GM21786 (cell line): Measurements from ENCODE around the gene CLSTN2.

Source experiments
- ATAC-seq: cut with Tn5 transposase; IDR thresholded peaks from one replicate; pipeline ENCODE4 v1.9.1; 2021; ENCODE audit not compliant: unreplicated experiment

The CLSTN2 gene

DNA sequence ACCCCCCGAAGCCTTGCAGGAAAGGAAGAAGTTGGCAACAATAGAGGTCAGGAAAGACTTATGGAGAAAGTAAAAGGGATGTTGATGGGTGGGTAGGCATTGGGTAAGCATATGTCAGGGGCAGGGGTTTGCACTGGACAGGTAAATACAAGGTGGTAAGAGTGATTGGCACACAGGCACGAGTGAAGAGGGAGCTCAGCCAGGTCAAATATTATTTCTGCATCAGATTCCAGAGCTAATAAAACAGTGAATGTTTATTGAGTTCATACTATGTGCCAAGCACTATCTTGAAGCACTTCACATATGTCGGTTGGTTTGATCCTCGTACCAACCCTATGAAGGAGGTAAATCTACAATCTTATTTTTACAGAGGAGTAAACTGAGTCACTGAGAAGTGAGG is 6.6 kb downstream of the CLSTN2 start:
- ATAC-seq: no peak

DNA sequence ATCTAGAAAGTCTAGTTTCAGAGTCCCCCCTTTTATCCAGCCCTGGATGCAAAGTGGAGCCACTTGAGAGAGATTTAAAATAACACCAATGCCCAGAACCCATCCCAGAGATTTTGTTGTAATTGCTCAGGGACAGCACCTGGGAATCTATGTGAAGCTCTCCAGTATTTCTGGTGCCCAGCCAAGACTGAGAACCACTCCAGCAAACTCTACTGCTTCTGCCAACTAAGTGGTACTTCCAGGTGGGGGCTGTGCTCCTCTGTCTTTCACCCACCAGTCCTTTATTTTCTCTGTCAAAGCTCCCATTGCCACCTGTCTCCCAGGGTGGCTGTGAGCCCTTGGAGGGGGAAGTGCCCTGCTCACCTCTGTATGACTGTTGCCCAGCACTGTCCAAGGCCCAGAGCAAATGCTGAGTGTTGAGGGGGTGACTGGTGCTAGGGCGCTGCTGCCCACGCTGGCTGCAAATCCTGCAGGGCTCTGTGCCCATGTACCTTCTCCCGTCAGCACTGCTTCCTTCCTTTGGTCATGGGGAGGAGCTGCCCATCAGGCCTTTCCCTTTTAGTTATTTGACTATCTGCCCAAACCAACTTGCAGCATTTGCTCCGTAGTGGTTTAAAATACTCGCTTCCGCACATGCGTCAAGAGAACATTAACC is 9.4 kb downstream of the CLSTN2 start:
- ATAC-seq: no peak

DNA sequence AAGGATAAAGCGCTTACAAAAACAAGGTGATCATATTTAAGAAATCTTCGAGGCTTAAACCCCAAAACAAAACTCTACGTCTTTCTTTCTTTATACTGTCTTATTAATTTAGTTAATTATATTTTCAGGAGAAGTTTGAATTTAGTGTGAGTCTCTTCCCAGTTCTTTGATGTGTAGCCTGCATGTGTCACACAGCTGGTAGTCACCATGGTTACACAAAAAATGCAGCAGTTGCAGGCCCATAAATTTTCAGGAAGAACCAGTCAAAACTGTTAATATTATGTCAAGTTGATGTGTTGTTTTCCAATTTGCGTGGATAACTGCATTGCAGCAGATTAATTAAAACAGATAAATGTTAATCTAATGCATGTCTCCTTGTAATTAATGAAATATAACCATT is 10.4 kb downstream of the CLSTN2 start:
- ATAC-seq: no peak

DNA sequence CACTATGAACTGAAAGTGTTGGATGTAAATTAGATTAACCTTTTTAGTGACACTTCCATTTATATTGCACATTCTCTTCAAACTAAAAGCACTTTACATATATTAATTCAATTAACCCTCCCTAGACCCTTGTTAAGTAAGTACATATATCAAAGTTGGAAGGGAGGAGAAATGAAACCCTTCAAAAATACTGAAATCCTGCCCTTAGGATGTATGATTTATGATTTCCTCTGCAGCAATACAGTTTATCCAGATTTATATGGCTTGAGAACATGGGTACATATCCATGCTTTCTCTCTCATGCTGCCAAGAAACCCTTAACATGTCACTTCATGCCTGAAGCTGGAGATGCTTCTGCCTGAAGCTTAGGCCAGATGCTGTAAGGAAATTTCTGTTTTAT is 11.0 kb downstream of the CLSTN2 start:
- ATAC-seq: no peak

DNA sequence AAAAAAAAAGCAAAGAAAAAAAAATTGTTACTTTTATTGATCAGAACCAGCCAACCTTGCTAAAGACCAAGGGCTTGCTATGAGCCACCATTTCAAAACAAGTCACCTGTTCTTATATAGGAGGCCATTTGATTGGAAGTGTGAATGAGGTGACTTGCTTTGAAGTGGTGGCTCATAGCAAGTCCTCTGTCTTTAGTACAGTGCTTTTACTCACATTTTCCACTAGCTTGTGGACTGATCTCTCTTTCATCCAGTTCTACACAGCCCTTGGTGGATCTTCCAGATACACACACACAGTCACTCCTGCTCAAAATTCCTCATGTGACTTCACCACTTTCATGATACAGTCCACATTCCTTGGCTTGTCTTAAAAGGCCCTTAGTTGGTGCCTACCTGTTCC is 13.5 kb downstream of the CLSTN2 start:
- no peak for ATAC-seq

DNA sequence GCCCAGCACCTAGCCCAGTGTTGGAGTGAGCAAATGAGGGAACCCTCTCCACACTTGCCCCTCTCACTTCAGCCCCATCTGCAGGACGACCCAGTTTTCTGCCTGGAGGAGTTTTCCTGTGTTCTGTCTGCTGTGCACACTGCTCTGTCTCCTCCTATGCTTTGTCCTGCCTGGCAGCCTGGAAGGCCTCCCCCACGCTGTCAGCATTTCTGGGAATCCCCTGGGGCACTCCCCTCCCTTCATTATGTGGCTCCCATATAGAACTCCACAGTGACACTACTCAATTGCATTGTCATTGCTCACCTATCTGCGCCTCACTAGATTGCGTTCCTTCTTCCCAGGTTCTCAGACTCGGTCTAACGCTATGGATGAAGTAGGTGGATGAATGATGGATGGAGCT is 13.9 kb downstream of the CLSTN2 start:
- no peak for ATAC-seq

DNA sequence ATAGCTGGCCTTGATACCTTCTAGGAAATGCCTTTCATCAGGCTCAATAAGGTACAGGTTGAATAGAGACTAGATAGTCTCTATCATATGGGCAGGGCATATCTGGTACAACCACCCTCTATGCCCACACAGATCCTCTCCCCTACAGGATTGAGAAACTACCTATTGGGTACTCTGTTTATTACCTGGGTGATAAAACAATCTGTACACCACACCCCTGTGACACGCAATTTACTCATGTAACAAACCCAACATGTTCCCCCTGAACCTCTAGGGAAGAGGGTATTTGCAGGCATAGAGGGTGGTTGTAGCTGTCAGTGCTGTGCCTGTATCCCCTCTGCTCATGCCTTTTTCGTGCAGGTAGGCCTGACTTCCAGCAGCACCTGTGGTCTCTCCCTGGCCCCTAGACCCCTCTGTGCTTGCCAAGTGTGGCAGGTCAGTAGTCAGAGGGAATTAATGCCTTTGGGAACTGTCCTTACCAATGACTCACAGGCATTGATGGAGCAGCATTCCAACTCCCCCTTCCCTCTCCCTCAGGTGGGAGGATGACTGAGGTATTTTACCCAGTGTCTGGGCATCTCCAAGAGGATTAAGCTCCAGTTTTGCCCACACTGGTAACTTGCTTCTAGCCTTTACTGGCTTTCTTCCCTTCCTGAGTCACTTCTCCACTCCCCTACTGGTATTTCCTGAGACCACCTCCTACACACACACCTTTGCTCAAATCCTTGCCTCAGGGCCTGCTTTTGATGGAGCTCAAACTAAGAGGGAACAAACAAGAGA is 18.3 kb downstream of the CLSTN2 start:
- no peak for ATAC-seq

DNA sequence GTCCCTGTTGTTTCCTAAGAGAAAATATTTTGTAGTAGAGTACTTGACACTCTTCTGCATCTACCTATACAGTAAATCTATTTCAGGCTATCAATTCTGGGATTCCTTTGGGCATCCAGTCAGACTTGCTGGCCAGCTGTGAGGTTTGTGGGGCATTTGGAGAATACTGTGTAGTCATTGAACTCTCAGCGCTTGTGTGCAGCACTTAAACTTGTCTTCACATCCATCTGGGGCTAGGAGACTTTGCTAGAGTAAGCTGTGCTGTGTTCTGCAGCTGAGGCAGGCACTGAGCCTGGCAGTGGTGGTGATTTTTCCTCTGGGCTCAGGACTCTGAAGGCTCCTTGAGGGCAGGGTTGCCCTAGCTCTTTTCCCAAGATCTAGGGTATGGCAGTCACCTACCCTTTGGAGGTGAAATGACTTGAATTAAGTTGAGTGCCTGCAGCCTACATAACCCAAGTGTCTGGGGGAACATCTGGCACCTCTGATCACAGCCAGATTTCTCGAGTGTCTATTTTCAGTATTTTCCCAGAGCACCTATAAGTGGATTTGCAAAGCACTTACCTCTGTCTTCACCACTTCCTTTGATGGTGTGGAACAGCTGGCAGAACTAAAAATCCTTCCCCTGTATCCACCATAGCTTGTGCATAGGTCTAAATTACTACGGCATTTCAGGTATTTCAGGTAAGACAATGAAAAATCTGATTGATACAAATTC is 19.3 kb downstream of the CLSTN2 start:
- no peak for ATAC-seq

DNA sequence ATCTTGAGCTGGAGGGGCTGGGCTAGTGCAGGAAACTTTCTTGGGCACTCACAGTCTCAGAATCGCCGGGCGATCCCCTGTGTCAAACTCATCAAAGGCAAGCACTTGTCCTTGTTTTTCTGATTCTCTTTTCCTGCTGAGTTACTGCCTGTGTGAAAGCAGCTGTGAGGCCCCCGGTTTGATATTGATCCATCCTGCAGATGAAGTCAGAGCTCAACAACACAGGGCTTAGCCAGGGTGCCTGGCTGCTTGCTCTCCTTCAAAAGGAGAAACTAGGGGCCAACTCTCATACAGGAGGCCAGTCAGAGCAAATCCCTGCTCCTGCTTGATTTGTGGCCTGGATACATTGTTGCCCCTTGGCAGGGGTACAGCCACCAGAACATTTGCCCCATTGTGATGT is 22.9 kb downstream of the CLSTN2 start:
- no peak for ATAC-seq

DNA sequence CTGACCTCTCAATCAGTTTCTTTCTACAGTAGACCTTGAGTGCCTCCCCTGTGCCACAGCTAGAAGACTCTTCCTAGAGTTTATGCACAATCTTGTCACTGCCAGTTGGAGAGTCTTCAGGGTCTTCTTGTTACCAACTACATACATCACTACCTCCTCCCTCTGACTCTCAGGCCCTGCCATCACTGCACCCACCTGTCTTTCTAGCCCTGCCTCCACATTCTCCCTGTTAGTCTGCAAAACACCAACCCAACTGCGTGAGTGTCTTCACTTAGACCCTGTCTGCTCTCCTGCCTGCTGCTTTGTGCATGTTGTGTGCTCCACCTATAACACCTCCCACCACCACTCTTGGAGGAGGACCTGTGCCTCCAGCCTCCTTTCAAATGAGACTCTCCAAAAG is 34.4 kb downstream of the CLSTN2 start:
- no peak for ATAC-seq

DNA sequence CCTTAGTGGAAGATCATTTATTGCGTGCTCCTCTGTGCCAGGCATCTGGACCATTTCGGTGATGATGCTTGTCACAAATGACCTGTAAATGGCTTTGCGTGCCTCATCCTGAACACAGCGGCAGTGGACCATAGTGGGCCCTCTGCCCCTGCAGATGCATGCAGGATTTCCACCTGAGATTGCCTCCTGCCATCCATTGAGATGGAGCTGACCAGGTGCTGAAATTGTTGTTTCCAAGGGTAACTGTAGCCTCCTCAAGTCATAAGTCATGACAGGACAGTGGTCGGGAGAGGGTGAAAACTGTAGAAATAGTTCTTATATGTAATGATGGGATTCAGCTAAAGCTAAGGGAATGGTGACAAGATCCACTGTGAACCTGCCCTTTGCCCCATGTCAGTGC is 35.5 kb downstream of the CLSTN2 start:
- no peak for ATAC-seq

DNA sequence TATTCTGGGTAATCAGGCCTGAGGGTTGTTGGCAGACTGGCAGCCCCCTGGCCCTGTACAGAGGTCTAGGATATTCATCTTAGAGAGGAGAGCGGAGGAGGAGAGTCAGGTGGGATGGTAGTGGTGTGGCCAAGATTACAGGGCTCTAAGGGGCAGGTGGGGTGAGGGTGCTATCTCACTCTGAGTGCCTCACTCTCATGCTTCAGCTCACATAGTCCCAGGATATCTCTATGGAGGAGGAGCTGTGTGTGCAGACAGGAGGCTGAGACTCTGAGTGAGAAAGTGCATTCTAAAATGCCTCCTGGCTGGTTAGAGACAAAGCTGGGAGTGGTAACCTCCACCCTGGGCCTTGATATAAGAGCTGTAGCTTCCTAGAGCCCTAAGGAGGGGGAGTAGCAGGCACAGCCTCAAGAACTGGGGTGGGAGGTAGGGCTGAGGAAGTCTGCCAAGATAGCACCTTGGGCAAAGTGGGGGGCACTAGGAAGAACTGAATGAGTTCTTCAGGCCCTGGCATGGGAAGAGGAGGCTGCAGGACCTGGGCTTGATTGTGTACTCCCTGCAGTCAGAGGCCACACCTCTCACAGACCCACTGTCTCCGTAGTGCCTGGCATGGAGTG is 39.9 kb downstream of the CLSTN2 start:
- no peak for ATAC-seq

DNA sequence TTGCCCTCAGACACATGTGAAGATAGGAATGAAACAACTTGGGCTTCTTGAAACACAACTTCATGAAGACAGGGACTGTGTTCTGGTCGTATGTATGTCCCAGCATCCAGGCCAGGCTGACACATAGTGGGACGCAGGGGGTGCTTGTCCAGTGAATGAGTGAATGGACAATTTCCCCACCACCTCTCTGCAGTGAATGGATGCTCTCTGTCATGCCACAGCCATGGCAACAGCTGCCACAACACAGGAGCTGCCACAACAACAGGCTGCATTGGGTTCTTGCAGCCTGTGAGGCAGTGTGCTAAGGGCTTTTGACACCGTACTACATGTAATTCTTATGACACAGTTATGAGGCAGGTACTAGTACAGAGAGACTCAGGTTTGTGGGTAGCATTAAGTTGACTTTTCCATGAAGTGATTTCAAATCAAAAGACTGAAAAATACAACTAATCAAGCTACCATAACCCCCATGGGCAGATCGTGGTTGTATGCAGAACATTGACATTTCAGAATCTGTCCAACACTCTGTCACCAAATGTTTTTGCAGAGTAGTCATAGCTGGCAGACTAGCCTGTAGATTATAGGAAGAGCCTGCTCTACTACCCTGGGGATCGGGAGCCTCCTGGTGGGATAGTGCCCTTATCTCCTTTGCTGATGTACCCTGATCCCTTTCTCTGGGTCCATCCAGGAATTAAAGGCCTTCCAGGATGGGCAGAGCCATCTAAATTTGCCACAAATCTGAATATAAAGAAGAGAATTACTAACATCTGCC is 40.8 kb downstream of the CLSTN2 start:
- ATAC-seq: no peak

DNA sequence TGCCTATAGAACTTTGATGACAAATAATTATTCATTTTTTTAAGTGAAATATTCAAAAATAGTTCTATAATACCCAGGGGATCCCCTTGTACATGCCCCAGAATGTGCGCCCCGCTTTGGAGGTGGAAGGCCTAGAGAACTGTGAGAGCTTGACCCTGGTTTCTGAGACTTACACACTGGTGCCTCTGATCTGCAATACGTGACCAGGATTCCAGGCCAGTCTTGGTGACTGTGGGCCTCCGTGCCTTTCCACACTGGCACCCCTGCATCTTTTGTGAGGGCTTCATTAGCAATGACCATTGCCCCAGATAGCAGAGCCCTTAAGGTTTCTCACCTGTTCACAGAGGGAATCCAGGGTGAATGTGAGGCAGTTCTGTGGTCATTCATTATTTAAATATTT is 44.0 kb downstream of the CLSTN2 start:
- no peak for ATAC-seq

DNA sequence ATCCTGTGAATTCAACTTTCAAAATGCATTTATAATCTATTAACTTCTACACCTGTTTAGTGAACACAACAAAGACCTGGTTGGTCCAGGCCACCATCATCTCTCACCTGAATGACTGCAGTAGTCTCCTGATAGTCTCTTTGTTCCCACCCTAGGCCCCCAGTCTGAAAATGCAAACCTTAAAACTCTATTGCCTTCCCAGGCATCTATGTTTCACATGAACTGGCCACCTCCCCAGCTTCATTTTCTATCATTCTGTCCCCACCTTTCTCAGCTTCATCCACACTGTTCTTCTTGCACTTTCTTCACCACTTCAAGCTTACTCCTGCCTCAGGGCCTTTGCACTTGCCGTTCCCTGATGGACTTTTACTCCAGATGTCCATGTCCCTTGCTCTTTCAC is 45.0 kb downstream of the CLSTN2 start:
- no peak for ATAC-seq

DNA sequence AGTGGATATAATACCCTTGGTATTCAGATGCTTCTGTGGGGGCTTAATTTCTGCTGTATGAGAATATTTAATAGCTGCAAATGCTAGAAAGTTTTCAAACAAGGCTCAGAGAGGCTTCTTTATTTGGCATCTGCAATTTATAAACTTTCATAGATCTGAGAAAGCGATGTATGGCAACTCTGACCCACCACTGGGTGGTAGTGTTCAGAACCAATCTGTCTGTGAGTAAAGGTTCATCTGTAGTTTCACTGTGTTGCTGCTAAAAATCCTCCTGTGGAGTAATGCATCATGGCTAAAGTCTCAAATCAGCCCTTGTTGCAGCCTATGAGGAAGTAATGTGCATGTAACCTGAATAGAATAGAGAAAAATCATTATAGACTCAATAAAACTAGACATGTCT is 47.4 kb downstream of the CLSTN2 start:
- no peak for ATAC-seq

DNA sequence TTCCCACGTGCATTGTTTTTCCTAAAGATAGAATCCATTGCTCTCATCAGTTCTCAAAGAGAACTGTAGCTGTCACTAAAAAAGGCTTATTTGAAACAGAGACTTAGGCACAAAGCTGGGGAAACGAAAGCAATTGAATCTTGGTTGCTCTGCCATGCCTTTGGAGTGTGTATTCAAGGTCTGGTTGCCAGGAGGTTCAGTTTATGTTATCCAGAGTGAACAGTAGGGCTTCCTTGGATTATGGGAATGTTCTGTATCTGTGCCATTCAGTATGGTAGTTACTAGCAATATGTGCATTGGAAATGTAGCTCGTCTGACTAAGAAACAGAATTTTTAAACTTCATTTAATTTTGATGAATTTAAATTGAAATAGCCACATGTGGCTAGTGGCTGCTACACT is 50.6 kb downstream of the CLSTN2 start:
- ATAC-seq: no peak

DNA sequence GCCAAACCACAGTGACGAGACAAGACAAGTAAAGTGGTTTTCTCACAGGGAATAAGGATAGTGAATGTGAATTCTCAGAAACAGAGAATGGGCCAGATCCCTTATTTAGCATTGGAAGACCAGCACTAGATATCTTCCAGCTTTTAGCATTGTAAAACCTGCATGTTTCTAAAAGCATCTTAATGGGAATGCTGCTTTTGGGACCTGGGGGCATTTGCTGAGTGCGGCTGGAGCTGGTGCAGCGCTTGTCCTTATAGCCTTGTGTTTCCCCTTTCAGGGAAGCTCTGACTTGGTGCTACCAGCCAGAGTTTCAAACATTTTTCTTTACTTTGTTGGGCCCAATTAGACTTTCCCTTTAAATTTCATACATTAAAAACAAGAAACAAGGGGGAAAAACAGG is 52.9 kb downstream of the CLSTN2 start:
- no peak for ATAC-seq

DNA sequence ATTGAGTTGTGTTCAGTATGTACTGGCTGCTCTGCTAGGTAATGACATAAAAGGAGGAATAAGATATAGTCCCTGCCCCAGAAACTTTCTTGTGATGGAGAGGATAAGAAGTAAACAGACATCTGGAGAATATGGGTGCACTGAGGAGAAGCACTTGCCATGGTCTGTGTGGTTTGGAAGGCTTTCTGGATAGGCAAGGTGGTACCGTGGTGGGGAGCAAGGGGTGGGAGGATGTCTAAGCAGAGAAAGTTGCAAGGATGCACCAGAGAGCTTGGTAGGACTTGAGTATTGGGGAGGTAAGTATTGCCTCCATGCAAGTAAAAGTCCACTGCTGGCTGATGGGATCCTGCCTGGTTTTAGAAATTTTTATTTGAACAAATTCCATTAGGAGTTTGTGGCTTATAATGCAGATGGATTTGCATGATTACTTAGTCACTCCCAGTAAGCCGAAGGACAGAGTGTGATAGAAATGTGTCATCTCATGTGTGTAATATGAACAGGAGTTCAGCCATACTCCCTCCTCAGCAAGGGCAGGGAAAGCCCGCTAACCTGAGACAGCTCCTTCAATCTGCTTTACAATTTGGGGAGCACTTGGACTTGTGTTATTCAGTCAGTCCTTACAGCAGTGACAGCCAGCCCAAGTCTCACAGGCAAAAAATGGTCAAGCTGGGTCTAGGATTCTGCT is 53.6 kb downstream of the CLSTN2 start:
- no peak for ATAC-seq

DNA sequence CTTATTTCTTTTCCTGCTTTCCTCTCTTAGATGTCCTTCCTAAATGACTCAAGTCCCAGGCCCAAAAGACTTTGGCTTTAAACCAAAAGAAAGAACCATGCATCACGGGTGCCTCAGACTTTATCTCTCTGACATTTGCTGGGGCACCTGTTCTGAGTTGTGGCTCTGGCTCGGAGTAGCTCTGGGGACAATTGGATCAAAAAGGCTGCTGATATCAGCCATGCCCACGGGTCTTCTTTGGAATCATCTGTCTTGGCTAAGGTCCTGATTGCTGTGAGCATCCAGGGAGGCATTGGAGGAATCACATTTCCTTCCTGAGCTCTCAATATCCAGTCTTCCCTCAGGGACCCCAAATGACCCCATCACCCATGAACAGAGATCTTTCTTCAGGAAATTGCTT is 59.9 kb downstream of the CLSTN2 start:
- ATAC-seq: no peak
